A549 (cell line): ENCODE data around the gene ZBTB4. TPM values are rescaled to one million over a fixed set of nuclear protein-coding genes. Genes with fewer than 3 reads are reported as not detected.

ENCODE experiments used
- ATAC-seq, 2 experiments: fragments of 200-7000 bp in 1 of 2; fragments of >200 bp in 1 of 2; cut with Nextera tagmentation in 1 of 2; cut with Tn5 transposase in 1 of 2; 3 replicates each; pipeline versions ENCODE4 v1.8.0 to v1.9.1; 2018 to 2020; ENCODE audit warnings: mild to moderate bottlenecking in 1 of 2, moderate library complexity in 1 of 2
- CTCF ChIA-PET: fragments of 300-600 bp; sonication (Branson Sonifier 250); formaldehyde crosslinking; extraction: SDS; loops from one replicate; lab custom pipeline; 2021; ENCODE audit warnings: antibody characterized with exemption, inconsistent platforms; lab: Yijun Ruan, JAX
- POLR2A ChIA-PET: fragments of 350-600 bp; formaldehyde crosslinking; extraction: SDS; loops from one replicate; lab custom pipeline; 2021; ENCODE audit warnings: antibody characterized with exemption, inconsistent platforms; lab: Yijun Ruan, JAX
- DNase-seq, 2 experiments: peaks; one replicate each; pipeline versions ENCODE4 v3.0.0 to v3.0.0-alpha.2; 2011 to 2016; ENCODE audit warnings: low read depth in 1 of 2, low spot score in 1 of 2
- FAIRE-seq: peaks from 2 replicates; lab custom pipeline; 2011; peaks lifted over from hg19 to GRCh38; lab: Jason Lieb, UNC
- H3K27ac ChIP-seq, 2 experiments: fragments of >200 bp; sonication (Bioruptor Twin); formaldehyde crosslinking; 3 replicates each; pipeline ENCODE4 v1.5.1; 2016 to 2017
- H3K4me1 ChIP-seq: fragments of >200 bp; sonication (Bioruptor Twin); formaldehyde crosslinking; 3 replicates; pipeline ENCODE4 v1.6.1; 2016
- H3K4me2 ChIP-seq: fragments of >200 bp; sonication (Bioruptor Twin); formaldehyde crosslinking; 3 replicates; pipeline ENCODE4 v1.6.1; 2016
- H3K4me3 ChIP-seq: fragments of >200 bp; sonication (Bioruptor Twin); formaldehyde crosslinking; 3 replicates; pipeline ENCODE4 v1.5.1; 2016
- H3K9me3 ChIP-seq: fragments of >200 bp; sonication (Bioruptor Twin); formaldehyde crosslinking; 3 replicates; pipeline ENCODE4 v1.6.1; 2016
- CBX2 ChIP-seq: fragments of 200-600 bp; sonication (generic); IDR thresholded peaks from 2 replicates; pipeline ENCODE4 v1.6.1; 2016; ENCODE audit warnings: low read depth, mild to moderate bottlenecking, borderline replicate concordance
- CEBPB ChIP-seq, 2 experiments: fragments of >200 bp in 1 of 2; sonication (Bioruptor Twin) in 1 of 2; formaldehyde crosslinking in 1 of 2; IDR thresholded peaks; 2 replicates each; pipeline ENCODE4 v1.6.1; 2012 to 2016
- CHD4 ChIP-seq: fragments of 200-600 bp; sonication (generic); IDR thresholded peaks from 2 replicates; pipeline ENCODE4 v1.6.1; 2016; ENCODE audit warnings: antibody characterized with exemption, mild to moderate bottlenecking, borderline replicate concordance
- EP300 ChIP-seq, 2 experiments: fragments of >200 bp; sonication (Bioruptor Twin); formaldehyde crosslinking; IDR thresholded peaks; 2 replicates in 1 of 2; 3 replicates in 1 of 2; pipeline ENCODE4 v1.6.1; 2016 to 2017
- ESRRA ChIP-seq: fragments of 150-350 bp; IDR thresholded peaks from 2 replicates; pipeline ENCODE4 v1.6.1; 2014; ENCODE audit warnings: mild to moderate bottlenecking, low read length, borderline replicate concordance
- HEYL ChIP-seq: fragments of 250-450 bp; sonication (Bioruptor Pico); IDR thresholded peaks from 2 replicates; pipeline ENCODE4 v1.8.0; 2021; ENCODE audit warnings: mild to moderate bottlenecking, moderate library complexity
- HOXB5 ChIP-seq: fragments of 250-450 bp; sonication (Bioruptor Pico); IDR thresholded peaks from 2 replicates; pipeline ENCODE4 v1.5.0; 2020; ENCODE audit warnings: mild to moderate bottlenecking, moderate library complexity
- KDM1A ChIP-seq: fragments of 200-600 bp; sonication (generic); IDR thresholded peaks from 2 replicates; pipeline ENCODE4 v1.6.1; 2016; ENCODE audit warnings: low read depth, mild to moderate bottlenecking
- MAZ ChIP-seq: fragments of 150-350 bp; IDR thresholded peaks from 2 replicates; pipeline ENCODE4 v1.6.1; 2014; ENCODE audit warnings: antibody characterized with exemption, low read depth, low read length, borderline replicate concordance
- MYC ChIP-seq: IDR thresholded peaks from 2 replicates; pipeline ENCODE4 v1.6.1; 2012; ENCODE audit warnings: mild to moderate bottlenecking, inconsistent platforms, low read length, improper control_type of control experiment, borderline replicate concordance
- NFE2L2 ChIP-seq: fragments of 150-350 bp; conservative IDR thresholded peaks from 2 replicates; pipeline ENCODE4 v1.6.1; 2014; ENCODE audit warnings: low read length
- PHF8 ChIP-seq: fragments of 200-600 bp; sonication (generic); IDR thresholded peaks from 2 replicates; pipeline ENCODE4 v1.6.1; 2016; ENCODE audit warnings: low read depth, mild to moderate bottlenecking, antibody characterized with exemption, moderate library complexity, borderline replicate concordance
- RAD21 ChIP-seq, 2 experiments: fragments of >200 bp in 1 of 2; sonication (Bioruptor Twin) in 1 of 2; formaldehyde crosslinking in 1 of 2; IDR thresholded peaks in 1 of 2; conservative IDR thresholded peaks in 1 of 2; 2 replicates in 1 of 2; 3 replicates in 1 of 2; pipeline ENCODE4 v1.6.1; 2012 to 2018; ENCODE audit warnings: inconsistent platforms in 1 of 2
- RARB ChIP-seq: fragments of 250-450 bp; sonication (Bioruptor Pico); IDR thresholded peaks from 2 replicates; pipeline ENCODE4 v1.8.0; 2021; ENCODE audit warnings: mild to moderate bottlenecking, moderate library complexity
- RCOR1 ChIP-seq: fragments of 150-350 bp; IDR thresholded peaks from 2 replicates; pipeline ENCODE4 v1.6.1; 2014; ENCODE audit warnings: antibody characterized with exemption, low read length, low read depth
- RFX5 ChIP-seq: fragments of 450-650 bp; IDR thresholded peaks from 2 replicates; pipeline ENCODE4 v1.7.1; 2014; ENCODE audit warnings: antibody characterized with exemption, mild to moderate bottlenecking, moderate library complexity
- SREBF2 ChIP-seq: fragments of 450-650 bp; IDR thresholded peaks from 2 replicates; pipeline ENCODE4 v1.6.1; 2014; ENCODE audit warnings: mild to moderate bottlenecking, moderate library complexity
- TFCP2L1 ChIP-seq: fragments of 250-450 bp; sonication (Bioruptor Pico); IDR thresholded peaks from 2 replicates; pipeline ENCODE4 v1.5.0; 2021; ENCODE audit warnings: mild to moderate bottlenecking
- ZC3H11A ChIP-seq: fragments of 450-650 bp; IDR thresholded peaks from 2 replicates; pipeline ENCODE4 v1.6.1; 2014; ENCODE audit warnings: antibody characterized with exemption, mild to moderate bottlenecking
- ZSCAN20 ChIP-seq: fragments of 250-450 bp; sonication (Bioruptor Pico); IDR thresholded peaks from 2 replicates; pipeline ENCODE4 v1.8.0; 2022; ENCODE audit warnings: mild to moderate bottlenecking, moderate library complexity
- WGBS: methylation state at CpG from one replicate; pipeline ENCODE4 v1.1.6; 2017; ENCODE audit errors: missing lambda C conversion rate; 5-methylcytosine and 5-hydroxymethylcytosine counted together
- polyA plus RNA-seq, 4 experiments: library from polyadenylated mRNA; depleted of rRNA in 3 of 4; stranded (reverse); fragments of >200 nt; fragmentation: RNase III in 1 of 4; extraction: RNeasy Plus Mini Kit Qiagen cat#74134 plus additional on column Dnase treatment in 1 of 4; gene quantifications; 2 replicates in 3 of 4; 3 replicates in 1 of 4; pipeline ENCODE4 v1.2.3, GENCODE V29; 2011 to 2017
- TF ChIP-seq, protein P1 (sequence below): fragments of >200 bp; sonication (Bioruptor Twin); formaldehyde crosslinking; IDR thresholded peaks from 3 replicates; pipeline ENCODE4 v1.5.1; 2016
- TF ChIP-seq, protein P2 (sequence below): fragments of 250-450 bp; sonication (Bioruptor Pico); IDR thresholded peaks from 2 replicates; pipeline ENCODE4 v1.5.0; 2021; ENCODE audit warnings: mild to moderate bottlenecking, moderate library complexity, borderline replicate concordance
- TF ChIP-seq, protein P3 (sequence below): fragments of 200-600 bp; sonication (generic); IDR thresholded peaks from 2 replicates; pipeline ENCODE4 v1.6.1; 2016; ENCODE audit warnings: antibody characterized with exemption, mild to moderate bottlenecking, moderate library complexity
- TF ChIP-seq, protein P4 (sequence below): fragments of 450-650 bp; IDR thresholded peaks from 2 replicates; pipeline ENCODE4 v1.6.1; 2014; ENCODE audit warnings: antibody characterized with exemption
- TF ChIP-seq, protein P5 (sequence below): IDR thresholded peaks from 2 replicates; pipeline ENCODE4 v1.6.1; 2012
- TF ChIP-seq, protein P6 (sequence below): fragments of >200 bp; sonication (Bioruptor Twin); formaldehyde crosslinking; IDR thresholded peaks from 3 replicates; pipeline ENCODE4 v1.6.1; 2016

Gene ZBTB4
- polyA plus RNA-seq, 2 of the 4 experiments (the other 2 are of a cell fraction): 14.4 to 28.2 TPM

DNA sequence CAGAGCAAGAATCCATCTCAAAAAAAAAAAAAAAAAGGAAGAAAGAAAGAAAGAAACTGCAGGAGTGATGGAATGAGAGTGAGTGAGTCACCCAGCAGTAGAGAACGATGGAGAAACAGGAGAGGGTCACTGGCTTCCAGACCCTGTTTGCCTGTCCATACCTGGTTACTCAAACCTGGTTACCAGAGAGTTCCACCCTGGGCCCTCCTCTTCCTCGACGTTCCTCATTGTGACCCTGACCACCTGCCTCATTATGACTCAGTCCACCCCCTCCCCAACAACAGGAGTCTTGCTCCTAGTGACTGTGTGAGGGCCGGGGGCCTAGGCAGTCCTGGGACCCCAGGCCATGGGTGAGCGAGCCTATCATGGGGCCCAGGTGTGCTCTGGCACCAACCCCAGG, 50.9 kb downstream of the ZBTB4 start, which contains the start of gene SPEM3:
SPEM3 (plus strand) TSS at position 301 of the 400 bp plus-strand sequence; CDS start at position 347, 46 bp downstream.
- ATAC-seq (no peak), FAIRE-seq (no peak), DNase-seq (no peak)
- no peak within 1 kb of the TSS for H3K27ac ChIP-seq
- CTCF ChIA-PET: interaction anchor here (0.7 to 17.0 kb wide), 3 partner anchors 73 to 132 kb away, joined by 3 to 232 read pairs (median 5); partner anchors contain the start of genes KCTD11 and TMEM95
- H3K4me3 ChIP-seq: no peak within 1 kb of the TSS
- TF ChIP-seq, protein P1, sequence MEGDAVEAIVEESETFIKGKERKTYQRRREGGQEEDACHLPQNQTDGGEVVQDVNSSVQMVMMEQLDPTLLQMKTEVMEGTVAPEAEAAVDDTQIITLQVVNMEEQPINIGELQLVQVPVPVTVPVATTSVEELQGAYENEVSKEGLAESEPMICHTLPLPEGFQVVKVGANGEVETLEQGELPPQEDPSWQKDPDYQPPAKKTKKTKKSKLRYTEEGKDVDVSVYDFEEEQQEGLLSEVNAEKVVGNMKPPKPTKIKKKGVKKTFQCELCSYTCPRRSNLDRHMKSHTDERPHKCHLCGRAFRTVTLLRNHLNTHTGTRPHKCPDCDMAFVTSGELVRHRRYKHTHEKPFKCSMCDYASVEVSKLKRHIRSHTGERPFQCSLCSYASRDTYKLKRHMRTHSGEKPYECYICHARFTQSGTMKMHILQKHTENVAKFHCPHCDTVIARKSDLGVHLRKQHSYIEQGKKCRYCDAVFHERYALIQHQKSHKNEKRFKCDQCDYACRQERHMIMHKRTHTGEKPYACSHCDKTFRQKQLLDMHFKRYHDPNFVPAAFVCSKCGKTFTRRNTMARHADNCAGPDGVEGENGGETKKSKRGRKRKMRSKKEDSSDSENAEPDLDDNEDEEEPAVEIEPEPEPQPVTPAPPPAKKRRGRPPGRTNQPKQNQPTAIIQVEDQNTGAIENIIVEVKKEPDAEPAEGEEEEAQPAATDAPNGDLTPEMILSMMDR: no peak
- TF ChIP-seq, protein P2, sequence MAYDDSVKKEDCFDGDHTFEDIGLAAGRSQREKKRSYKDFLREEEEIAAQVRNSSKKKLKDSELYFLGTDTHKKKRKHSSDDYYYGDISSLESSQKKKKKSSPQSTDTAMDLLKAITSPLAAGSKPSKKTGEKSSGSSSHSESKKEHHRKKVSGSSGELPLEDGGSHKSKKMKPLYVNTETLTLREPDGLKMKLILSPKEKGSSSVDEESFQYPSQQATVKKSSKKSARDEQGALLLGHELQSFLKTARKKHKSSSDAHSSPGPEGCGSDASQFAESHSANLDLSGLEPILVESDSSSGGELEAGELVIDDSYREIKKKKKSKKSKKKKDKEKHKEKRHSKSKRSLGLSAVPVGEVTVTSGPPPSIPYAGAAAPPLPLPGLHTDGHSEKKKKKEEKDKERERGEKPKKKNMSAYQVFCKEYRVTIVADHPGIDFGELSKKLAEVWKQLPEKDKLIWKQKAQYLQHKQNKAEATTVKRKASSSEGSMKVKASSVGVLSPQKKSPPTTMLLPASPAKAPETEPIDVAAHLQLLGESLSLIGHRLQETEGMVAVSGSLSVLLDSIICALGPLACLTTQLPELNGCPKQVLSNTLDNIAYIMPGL: no peak
- TF ChIP-seq ZC3H11A (no peak), HEYL (CRISPR knock-in tag) (no peak), RAD21 (conservative IDR thresholded peaks at IDR 0.05 in 1 of 2, IDR thresholded peaks at IDR 0.05 in 1 of 2) (no peak), CHD4 (no peak), SREBF2 (no peak), EP300 (IDR thresholded peaks at IDR 0.05) (no peak), NFE2L2 (no peak), CEBPB (IDR thresholded peaks at IDR 0.05) (no peak), TFCP2L1 (CRISPR knock-in tag) (no peak), MYC (no peak), KDM1A (no peak), HOXB5 (CRISPR knock-in tag) (no peak), RARB (CRISPR knock-in tag) (no peak)
- TF ChIP-seq, protein P3, sequence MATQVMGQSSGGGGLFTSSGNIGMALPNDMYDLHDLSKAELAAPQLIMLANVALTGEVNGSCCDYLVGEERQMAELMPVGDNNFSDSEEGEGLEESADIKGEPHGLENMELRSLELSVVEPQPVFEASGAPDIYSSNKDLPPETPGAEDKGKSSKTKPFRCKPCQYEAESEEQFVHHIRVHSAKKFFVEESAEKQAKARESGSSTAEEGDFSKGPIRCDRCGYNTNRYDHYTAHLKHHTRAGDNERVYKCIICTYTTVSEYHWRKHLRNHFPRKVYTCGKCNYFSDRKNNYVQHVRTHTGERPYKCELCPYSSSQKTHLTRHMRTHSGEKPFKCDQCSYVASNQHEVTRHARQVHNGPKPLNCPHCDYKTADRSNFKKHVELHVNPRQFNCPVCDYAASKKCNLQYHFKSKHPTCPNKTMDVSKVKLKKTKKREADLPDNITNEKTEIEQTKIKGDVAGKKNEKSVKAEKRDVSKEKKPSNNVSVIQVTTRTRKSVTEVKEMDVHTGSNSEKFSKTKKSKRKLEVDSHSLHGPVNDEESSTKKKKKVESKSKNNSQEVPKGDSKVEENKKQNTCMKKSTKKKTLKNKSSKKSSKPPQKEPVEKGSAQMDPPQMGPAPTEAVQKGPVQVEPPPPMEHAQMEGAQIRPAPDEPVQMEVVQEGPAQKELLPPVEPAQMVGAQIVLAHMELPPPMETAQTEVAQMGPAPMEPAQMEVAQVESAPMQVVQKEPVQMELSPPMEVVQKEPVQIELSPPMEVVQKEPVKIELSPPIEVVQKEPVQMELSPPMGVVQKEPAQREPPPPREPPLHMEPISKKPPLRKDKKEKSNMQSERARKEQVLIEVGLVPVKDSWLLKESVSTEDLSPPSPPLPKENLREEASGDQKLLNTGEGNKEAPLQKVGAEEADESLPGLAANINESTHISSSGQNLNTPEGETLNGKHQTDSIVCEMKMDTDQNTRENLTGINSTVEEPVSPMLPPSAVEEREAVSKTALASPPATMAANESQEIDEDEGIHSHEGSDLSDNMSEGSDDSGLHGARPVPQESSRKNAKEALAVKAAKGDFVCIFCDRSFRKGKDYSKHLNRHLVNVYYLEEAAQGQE: no peak
- TF ChIP-seq, protein P4, sequence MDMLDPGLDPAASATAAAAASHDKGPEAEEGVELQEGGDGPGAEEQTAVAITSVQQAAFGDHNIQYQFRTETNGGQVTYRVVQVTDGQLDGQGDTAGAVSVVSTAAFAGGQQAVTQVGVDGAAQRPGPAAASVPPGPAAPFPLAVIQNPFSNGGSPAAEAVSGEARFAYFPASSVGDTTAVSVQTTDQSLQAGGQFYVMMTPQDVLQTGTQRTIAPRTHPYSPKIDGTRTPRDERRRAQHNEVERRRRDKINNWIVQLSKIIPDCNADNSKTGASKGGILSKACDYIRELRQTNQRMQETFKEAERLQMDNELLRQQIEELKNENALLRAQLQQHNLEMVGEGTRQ: no peak
- POLR2A ChIA-PET: no interaction called here
- H3K4me2 ChIP-seq: no peak within 1 kb of the TSS
- 36% methylated on average over 5 of the region's 5 CpGs for WGBS
- H3K4me1 ChIP-seq: no peaks in the 10 kb centered on the region
- no peaks in the 10 kb centered on the region for H3K9me3 ChIP-seq

DNA sequence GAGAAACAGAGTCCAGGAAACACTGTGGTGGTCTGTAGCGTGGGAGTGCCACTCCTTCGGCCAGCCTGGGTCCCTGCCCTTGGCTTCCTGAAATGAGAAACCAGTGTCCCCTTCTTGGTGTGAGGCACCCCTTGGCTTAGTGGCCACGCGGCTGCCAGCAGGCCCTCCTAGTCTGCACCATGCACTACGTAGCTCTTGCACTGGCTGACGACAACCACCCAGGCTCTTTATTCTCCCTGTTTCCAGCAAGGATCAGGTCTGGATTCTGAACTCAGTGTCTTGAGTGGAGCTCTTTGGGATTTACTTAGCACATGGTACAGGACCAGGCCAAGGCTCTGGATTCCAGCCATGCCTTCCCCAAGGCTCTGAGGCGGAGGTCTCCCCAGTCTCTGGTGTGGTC, 51.9 kb downstream of the ZBTB4 start:
- CTCF ChIA-PET: interaction anchor here (0.9 to 5.7 kb wide), 4 partner anchors 8 to 133 kb away, joined by 3 to 50 read pairs (median 8); partner anchors contain the start of genes TMEM102 and TMEM95
- H3K4me2 ChIP-seq: no peak overlapping the region
- WGBS: 88% methylated on average over 7 of the region's 7 CpGs
- POLR2A ChIA-PET: no interaction called here
- FAIRE-seq: no peak
- no peak overlapping the region for H3K4me3 ChIP-seq
- H3K4me1 ChIP-seq: no peaks in the 10 kb centered on the region
- no peak; a peak in 1 of 6 replicates for ATAC-seq
- H3K9me3 ChIP-seq: no peaks in the 10 kb centered on the region
- no peak for DNase-seq
- H3K27ac ChIP-seq: no peak overlapping the region
- TF ChIP-seq, protein P4: no peak
- TF ChIP-seq ZC3H11A (no peak), NFE2L2 (no peak), RCOR1 (no peak), CBX2 (no peak), RAD21 (conservative IDR thresholded peaks at IDR 0.05 in 1 of 2, IDR thresholded peaks at IDR 0.05 in 1 of 2) (no peak), PHF8 (no peak), EP300 (IDR thresholded peaks at IDR 0.05) (no peak), HEYL (CRISPR knock-in tag) (no peak), ESRRA (no peak), MAZ (no peak), RFX5 (no peak), ZSCAN20 (CRISPR knock-in tag) (no peak), CEBPB (IDR thresholded peaks at IDR 0.05) (no peak)
- TF ChIP-seq, protein P5, sequence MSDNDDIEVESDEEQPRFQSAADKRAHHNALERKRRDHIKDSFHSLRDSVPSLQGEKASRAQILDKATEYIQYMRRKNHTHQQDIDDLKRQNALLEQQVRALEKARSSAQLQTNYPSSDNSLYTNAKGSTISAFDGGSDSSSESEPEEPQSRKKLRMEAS: no peak
- TF ChIP-seq, protein P6, sequence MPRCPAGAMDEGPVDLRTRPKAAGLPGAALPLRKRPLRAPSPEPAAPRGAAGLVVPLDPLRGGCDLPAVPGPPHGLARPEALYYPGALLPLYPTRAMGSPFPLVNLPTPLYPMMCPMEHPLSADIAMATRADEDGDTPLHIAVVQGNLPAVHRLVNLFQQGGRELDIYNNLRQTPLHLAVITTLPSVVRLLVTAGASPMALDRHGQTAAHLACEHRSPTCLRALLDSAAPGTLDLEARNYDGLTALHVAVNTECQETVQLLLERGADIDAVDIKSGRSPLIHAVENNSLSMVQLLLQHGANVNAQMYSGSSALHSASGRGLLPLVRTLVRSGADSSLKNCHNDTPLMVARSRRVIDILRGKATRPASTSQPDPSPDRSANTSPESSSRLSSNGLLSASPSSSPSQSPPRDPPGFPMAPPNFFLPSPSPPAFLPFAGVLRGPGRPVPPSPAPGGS: no peak
